IPS-NIHi7 (cell line): ENCODE results near the gene PRCC.
A peak's percentile ranks its signal among the peaks of the same experiment; 100 is the strongest.

Experiments used
- DNase-seq: peaks from one replicate; pipeline ENCODE4 v3.0.0; 2012; ENCODE audit warnings: mixed read lengths; ENCODE audit errors: extremely low spot score

The PRCC gene

GRCh38 chr1:156813750-156814570 lies 46.6 kb downstream of the PRCC start:
- peak; percentile 94 for DNase-seq

GRCh38 chr1:156814571-156815260 lies 47.4 kb downstream of the PRCC start:
- DNase-seq = no peak

- DNase-seq = no peak
These were observed 48.0 kb downstream of the PRCC start for GRCh38 chr1:156815307-156815826.

- DNase-seq = no peak
These were observed 48.7 kb downstream of the PRCC start for GRCh38 chr1:156815961-156816422.

GRCh38 chr1:156816561-156817328 lies 49.4 kb downstream of the PRCC start, which contains the start of gene SH2D2A:
TSS of gene SH2D2A (minus strand) at chr1:156816848. CDS start at chr1:156816708, 140 bp downstream.
- DNase-seq = no peak

GRCh38 chr1:156821801-156822200 lies 54.5 kb downstream of the PRCC start:
- DNase-seq = no peak

GRCh38 chr1:156822680-156823079 lies 55.3 kb downstream of the PRCC start:
- DNase-seq = no peak

- no peak for DNase-seq
These were observed 56.0 kb downstream of the PRCC start for GRCh38 chr1:156823210-156823790.

- DNase-seq = no peak
These were observed 59.3 kb downstream of the PRCC start for GRCh38 chr1:156826630-156827029.

GRCh38 chr1:156828400-156829124 lies 61.2 kb downstream of the PRCC start:
- no peak for DNase-seq

GRCh38 chr1:156832434-156832833 lies 65.1 kb downstream of the PRCC start:
- no peak for DNase-seq

GRCh38 chr1:156833603-156834002 lies 66.3 kb downstream of the PRCC start:
- DNase-seq = no peak

GRCh38 chr1:156834322-156834721 lies 67.0 kb downstream of the PRCC start:
- DNase-seq = no peak

- DNase-seq = no peak
These were observed 68.8 kb downstream of the PRCC start for GRCh38 chr1:156836041-156836654.

- no peak for DNase-seq
These were observed 69.6 kb downstream of the PRCC start for GRCh38 chr1:156836892-156837291.

- DNase-seq = peak; percentile 85
These were observed 71.6 kb downstream of the PRCC start for GRCh38 chr1:156838972-156839371.

GRCh38 chr1:156839426-156840109 lies 72.2 kb downstream of the PRCC start:
- DNase-seq = no peak

- no peak for DNase-seq
These were observed 73.0 kb downstream of the PRCC start for GRCh38 chr1:156840186-156840897.

GRCh38 chr1:156840898-156841279 lies 73.6 kb downstream of the PRCC start:
- no peak for DNase-seq
